Measurements from ENCODE around the gene ANKK1.

- TF ChIP-seq CTCF (IDR thresholded peaks at IDR 0.05; ENCODE audit: low read depth, low read length) (no peak), POLR2A (IDR thresholded peaks at IDR 0.05; ENCODE audit: extremely low read depth, insufficient read length) (no peak), MAX (IDR thresholded peaks at IDR 0.05; ENCODE audit: low read depth, low read length) (no peak), MYC (IDR thresholded peaks at IDR 0.05; ENCODE audit: low read depth, low read length) (no peak)
These were observed 59.4 kb downstream of the ANKK1 start for GRCh38 chr11:113446938-113447337.

Measured in NB4 (cell line).